Right renal cortex interstitium (tissue), 3 donors: Measurements from ENCODE around the gene DCDC2. TPM values are rescaled to one million over a fixed set of nuclear protein-coding genes. Genes with fewer than 3 reads are reported as not detected.
A peak's percentile ranks its signal among the peaks of the same experiment; 100 is the strongest.
"Not testable (repeated sequence)": the region's sequence is repeated elsewhere in the genome, so short reads cannot be mapped to it uniquely, and the experiment has no call there.

Experiments used
- DNase-seq, 3 donors: peaks; one replicate each; pipeline ENCODE4 v3.0.0-alpha.2; 2013; ENCODE audit warnings: low read depth in 3 of 3, low spot score in 2 of 3
- polyA plus RNA-seq, 3 donors: library from polyadenylated mRNA; unstranded; fragments of 120-200 nt; gene quantifications; one replicate each; pipeline ENCODE4 v1.2.1, GENCODE V29; 2013; ENCODE audit not compliant: insufficient read length in 3 of 3

The DCDC2 gene
- polyA plus RNA-seq, 3 donors: 122 to 132 (median 128) TPM

- no peak for DNase-seq
Observed at GRCh38 chr6:24228681-24229255, 129.1 kb downstream of the DCDC2 start.

- DNase-seq: no peak
Observed at GRCh38 chr6:24228123-24228522, 129.7 kb downstream of the DCDC2 start.

- peak in 1 of 3 donors; percentile 16 for DNase-seq
Observed at GRCh38 chr6:24227556-24227955, 130.3 kb downstream of the DCDC2 start.

- DNase-seq: peak in 1 of 3 donors; percentile 35
Observed at GRCh38 chr6:24226541-24226940, 131.3 kb downstream of the DCDC2 start.

GRCh38 chr6:24225838-24226237 is 132.0 kb downstream of the DCDC2 start:
- DNase-seq: no peak

GRCh38 chr6:24223115-24223919 is 134.5 kb downstream of the DCDC2 start:
- DNase-seq: no peak

- DNase-seq: no peak
Observed at GRCh38 chr6:24219670-24220069, 138.2 kb downstream of the DCDC2 start.

- DNase-seq: no peak
Observed at GRCh38 chr6:24214984-24215383, 142.9 kb downstream of the DCDC2 start.

- no peak for DNase-seq
Observed at GRCh38 chr6:24207413-24207812, 150.4 kb downstream of the DCDC2 start.

- peak in 2 of 3 donors; percentile 29 to 33 for DNase-seq
Observed at GRCh38 chr6:24205020-24205492, 152.8 kb downstream of the DCDC2 start.

- DNase-seq: not testable (repeated sequence)
Observed at GRCh38 chr6:24204113-24204512, 153.7 kb downstream of the DCDC2 start.

- no peak for DNase-seq
Observed at GRCh38 chr6:24197892-24198291, 160.0 kb downstream of the DCDC2 start.

GRCh38 chr6:24195836-24196597 is 161.8 kb downstream of the DCDC2 start:
- DNase-seq: no peak

- no peak for DNase-seq
Observed at GRCh38 chr6:24194978-24195700, 162.7 kb downstream of the DCDC2 start.

- DNase-seq: no peak
Observed at GRCh38 chr6:24193364-24193763, 164.5 kb downstream of the DCDC2 start.

- DNase-seq: no peak
Observed at GRCh38 chr6:24191346-24191745, 166.5 kb downstream of the DCDC2 start.

GRCh38 chr6:24188578-24189080 is 169.2 kb downstream of the DCDC2 start:
- no peak for DNase-seq

- DNase-seq: no peak
Observed at GRCh38 chr6:24187965-24188577, 169.8 kb downstream of the DCDC2 start.

- no peak for DNase-seq
Observed at GRCh38 chr6:24186349-24186748, 171.5 kb downstream of the DCDC2 start.

- DNase-seq: no peak
Observed at GRCh38 chr6:24183584-24183983, 174.3 kb downstream of the DCDC2 start.
